Tibial artery (tissue), 4 donors: ENCODE results near the gene DHTKD1.

Experiments
- DNase-seq, 2 donors: peaks; one replicate each; pipeline ENCODE4 v3.0.0-alpha.2; 2019
- H3K27ac ChIP-seq, 2 donors: fragments of 200-600 bp; sonication (generic) in 1 of 2; 1 replicate in 1 of 2; 2 replicates in 1 of 2; pipeline ENCODE4 v1.5.1; 2018 to 2019; ENCODE audit warnings: mild to moderate bottlenecking in 1 of 2
- H3K27me3 ChIP-seq, 2 donors: fragments of 200-600 bp; sonication (generic) in 1 of 2; one replicate each; pipeline versions ENCODE4 v1.5.1 to v1.6.0; 2016 to 2019
- H3K36me3 ChIP-seq, 3 donors: fragments of 200-600 bp; sonication (generic) in 2 of 3; one replicate each; pipeline ENCODE4 v1.5.1; 2016 to 2019; ENCODE audit warnings: mild to moderate bottlenecking in 2 of 3
- H3K4me1 ChIP-seq, 4 donors: fragments of 200-600 bp; sonication (generic) in 2 of 4; 1 replicate in 3 of 4; 2 replicates in 1 of 4; pipeline ENCODE4 v1.5.1; 2016 to 2019
- H3K4me3 ChIP-seq, 2 donors: fragments of 200-600 bp; sonication (generic) in 1 of 2; 1 replicate in 1 of 2; 2 replicates in 1 of 2; pipeline ENCODE4 v1.5.1; 2018 to 2019; ENCODE audit warnings: mild to moderate bottlenecking in 2 of 2
- H3K9me3 ChIP-seq, 3 donors: fragments of 200-600 bp; sonication (generic) in 1 of 3; one replicate each; pipeline ENCODE4 v1.5.1; 2016 to 2019
- intact Hi-C: fragments of 100-400 bp; cut with DNase I; formaldehyde crosslinking; loops from one replicate; pipeline ENCODE4 v1.15.0; 2023; ENCODE audit warnings: low total_unique reads
- TF ChIP-seq, protein P1 (sequence below), 2 experiments: fragments of 200-600 bp in 1 of 2; fragments of 450-650 bp in 1 of 2; IDR thresholded peaks; one replicate each; pipeline ENCODE4 v1.5.1; 2017 to 2019; ENCODE audit warnings: antibody characterized with exemption in 2 of 2, mild to moderate bottlenecking in 1 of 2, moderate library complexity in 1 of 2

The DHTKD1 gene

DNA sequence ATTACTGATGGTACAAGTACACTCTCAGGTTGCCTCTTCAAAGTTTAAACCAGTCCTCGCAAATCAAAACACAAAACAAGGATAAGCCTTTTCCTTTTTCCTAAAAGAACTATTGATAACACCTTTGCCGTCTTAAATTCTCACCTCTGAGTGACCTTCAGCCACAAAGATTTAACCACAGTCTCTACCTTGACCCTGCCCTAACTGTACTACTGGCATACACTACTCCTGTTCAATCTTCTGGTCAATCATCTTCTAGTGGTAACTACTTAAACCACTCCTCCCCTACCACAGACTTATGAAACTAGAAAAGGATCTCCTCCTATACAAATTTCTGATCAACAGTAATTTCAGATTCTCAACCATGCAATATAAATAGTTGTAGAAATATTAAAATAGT lies 41.2 kb upstream of the DHTKD1 start:
- no peak overlapping the region for H3K4me3 ChIP-seq
- intact Hi-C loops: no loop called here
- TF ChIP-seq, protein P1, sequence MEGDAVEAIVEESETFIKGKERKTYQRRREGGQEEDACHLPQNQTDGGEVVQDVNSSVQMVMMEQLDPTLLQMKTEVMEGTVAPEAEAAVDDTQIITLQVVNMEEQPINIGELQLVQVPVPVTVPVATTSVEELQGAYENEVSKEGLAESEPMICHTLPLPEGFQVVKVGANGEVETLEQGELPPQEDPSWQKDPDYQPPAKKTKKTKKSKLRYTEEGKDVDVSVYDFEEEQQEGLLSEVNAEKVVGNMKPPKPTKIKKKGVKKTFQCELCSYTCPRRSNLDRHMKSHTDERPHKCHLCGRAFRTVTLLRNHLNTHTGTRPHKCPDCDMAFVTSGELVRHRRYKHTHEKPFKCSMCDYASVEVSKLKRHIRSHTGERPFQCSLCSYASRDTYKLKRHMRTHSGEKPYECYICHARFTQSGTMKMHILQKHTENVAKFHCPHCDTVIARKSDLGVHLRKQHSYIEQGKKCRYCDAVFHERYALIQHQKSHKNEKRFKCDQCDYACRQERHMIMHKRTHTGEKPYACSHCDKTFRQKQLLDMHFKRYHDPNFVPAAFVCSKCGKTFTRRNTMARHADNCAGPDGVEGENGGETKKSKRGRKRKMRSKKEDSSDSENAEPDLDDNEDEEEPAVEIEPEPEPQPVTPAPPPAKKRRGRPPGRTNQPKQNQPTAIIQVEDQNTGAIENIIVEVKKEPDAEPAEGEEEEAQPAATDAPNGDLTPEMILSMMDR (IDR thresholded peaks at IDR 0.05): no peak

DNA sequence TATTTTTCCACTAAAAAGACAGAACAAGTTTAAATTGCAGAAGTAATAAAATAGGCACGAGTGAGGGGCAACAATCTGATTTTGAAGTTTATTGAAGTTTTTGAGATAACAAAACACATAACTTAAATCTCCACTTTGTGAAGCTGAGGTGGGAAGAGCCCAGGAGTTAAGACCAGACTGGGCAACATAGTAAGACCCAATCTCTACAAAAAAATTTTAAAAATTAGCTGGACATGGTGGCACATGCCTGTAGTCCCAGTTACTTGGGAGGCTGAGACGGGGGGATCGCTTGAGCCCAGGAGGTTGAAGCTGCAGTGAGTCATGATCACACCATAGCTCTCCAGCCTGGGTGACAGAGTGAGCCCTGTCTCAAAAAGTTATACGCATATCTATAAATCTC lies 37.4 kb upstream of the DHTKD1 start:
- no peak for DNase-seq
- intact Hi-C loops: no loop called here
- TF ChIP-seq, protein P1 (IDR thresholded peaks at IDR 0.05): no peak
- Histone ChIP-seq H3K36me3 (peaks cover 40 to 66% (median 46%) of the 10 kb centered on the region in 3 donors), H3K4me1 (peaks cover 0 to 5% (median 0%) of the 10 kb centered on the region in 4 donors), H3K27ac (no peak overlapping the region), H3K27me3 (no peaks in the 10 kb centered on the region), H3K4me3 (no peak overlapping the region), H3K9me3 (no peaks in the 10 kb centered on the region)

More for the DNA sequence above, 41.2 kb upstream of the DHTKD1 start:
- peaks cover 0 to 5% (median 0%) of the 10 kb centered on the region in 4 donors for H3K4me1 ChIP-seq
- H3K9me3 ChIP-seq: no peaks in the 10 kb centered on the region
- H3K36me3 ChIP-seq: peaks cover 23 to 41% (median 31%) of the 10 kb centered on the region in 3 donors
- no peak for DNase-seq
- no peaks in the 10 kb centered on the region for H3K27me3 ChIP-seq
- H3K27ac ChIP-seq: no peak overlapping the region

DNA sequence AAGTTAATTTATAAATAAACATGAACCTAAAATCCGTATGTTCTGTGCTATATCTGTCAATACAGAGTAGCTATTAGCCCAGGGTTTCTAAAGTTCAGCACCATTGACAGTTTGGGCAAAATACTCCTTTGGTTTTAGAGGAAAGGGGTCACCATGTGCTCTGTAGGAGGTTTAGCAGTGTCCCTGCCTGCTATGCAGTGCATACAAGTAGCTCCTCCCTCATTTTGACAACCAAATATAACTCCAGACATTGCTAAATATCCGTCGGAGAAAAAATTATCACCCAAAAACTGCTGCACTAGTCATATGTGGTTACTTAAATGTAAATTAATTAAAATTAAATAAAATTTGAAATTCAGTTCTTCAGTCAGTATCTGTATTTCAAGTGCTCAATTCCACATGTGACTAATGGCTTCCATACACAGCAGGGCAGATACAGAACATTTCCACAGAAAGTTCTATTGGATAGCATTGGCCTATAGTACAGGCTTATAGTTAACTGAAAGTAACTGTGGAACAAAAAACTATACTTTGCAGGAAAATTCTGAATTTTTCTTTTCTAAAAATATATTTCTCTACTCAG lies 32.6 kb upstream of the DHTKD1 start:
- Histone ChIP-seq H3K4me1 (peaks cover 0 to 13% (median 2%) of the 10 kb centered on the region in 4 donors), H3K9me3 (no peaks in the 10 kb centered on the region), H3K4me3 (no peak overlapping the region), H3K27me3 (no peaks in the 10 kb centered on the region), H3K36me3 (peaks cover 21 to 37% (median 23%) of the 10 kb centered on the region in 3 donors), H3K27ac (no peak overlapping the region)
- intact Hi-C loops: no loop called here
- DNase-seq: no peak
- TF ChIP-seq, protein P1 (IDR thresholded peaks at IDR 0.05): no peak

DNA sequence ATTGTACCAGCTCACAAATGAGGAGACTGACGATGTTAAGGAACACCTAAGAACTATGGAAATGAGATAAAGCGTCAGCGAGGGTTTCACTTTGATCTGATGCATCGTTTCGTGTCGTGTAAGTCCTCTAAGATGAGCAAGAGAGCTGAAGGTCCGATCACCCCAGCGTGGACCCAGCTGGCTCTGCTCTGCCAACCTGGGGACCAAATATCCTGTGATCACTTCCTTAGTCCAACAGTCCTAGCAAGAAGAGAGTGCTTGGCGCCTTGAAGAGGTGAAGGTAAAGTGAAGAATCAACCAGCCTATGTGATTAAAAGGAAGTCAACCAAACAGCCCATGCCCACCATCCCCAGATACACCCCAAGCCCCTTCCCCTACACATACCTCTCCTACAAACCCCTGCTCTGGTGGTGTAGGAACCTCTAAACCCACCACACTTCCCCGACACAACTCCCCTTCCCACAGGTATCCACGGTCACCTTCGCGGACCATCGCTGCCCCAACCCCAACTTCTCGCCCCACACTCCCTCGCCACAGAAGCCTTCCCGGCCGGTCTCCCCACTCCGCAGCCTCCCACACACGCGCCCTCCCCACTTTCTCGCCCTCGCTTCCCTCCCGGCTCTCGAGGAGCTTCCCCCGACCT lies 26.9 kb upstream of the DHTKD1 start:
- TF ChIP-seq, protein P1 (IDR thresholded peaks at IDR 0.05): no peak
- no peak for DNase-seq
- H3K4me3 ChIP-seq: peak overlapping the region; percentile 80 to 98

DNA sequence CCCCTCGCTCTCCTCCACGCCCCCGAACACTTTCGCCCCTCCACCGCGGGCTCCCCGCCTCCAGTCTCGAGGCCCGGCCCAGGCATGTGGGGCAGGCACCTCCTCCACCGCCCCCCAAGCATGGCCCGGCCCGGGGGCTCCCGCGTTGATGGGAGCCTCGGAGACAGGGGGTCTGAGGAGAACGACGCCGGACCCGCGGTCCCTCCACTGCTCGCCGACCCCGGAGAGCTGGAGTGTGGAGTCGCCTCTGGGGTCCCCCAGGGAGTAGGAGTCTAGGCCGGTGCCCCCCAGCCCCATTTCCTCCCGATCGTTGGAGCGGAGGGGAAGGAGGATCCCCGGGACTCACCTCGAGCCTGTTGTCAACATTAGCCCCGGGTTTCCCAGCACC lies 26.4 kb upstream of the DHTKD1 start:
- Histone ChIP-seq H3K9me3 (no peaks in the 10 kb centered on the region), H3K27me3 (no peaks in the 10 kb centered on the region), H3K36me3 (no peaks in the 10 kb centered on the region), H3K27ac (peak overlapping the region; percentile 88 to 93), H3K4me1 (peaks cover 0 to 19% (median 5%) of the 10 kb centered on the region in 4 donors), H3K4me3 (peak overlapping the region; percentile 80 to 98)
- TF ChIP-seq, protein P1 (IDR thresholded peaks at IDR 0.05): no peak
- no peak for DNase-seq
- intact Hi-C loops: no loop called here

More for the DNA sequence above, 26.9 kb upstream of the DHTKD1 start:
- no peaks in the 10 kb centered on the region for H3K27me3 ChIP-seq
- H3K27ac ChIP-seq: peak overlapping the region; percentile 88 to 93
- intact Hi-C loops: no loop called here
- no peaks in the 10 kb centered on the region for H3K9me3 ChIP-seq
- H3K36me3 ChIP-seq: no peaks in the 10 kb centered on the region
- peaks cover 0 to 19% (median 5%) of the 10 kb centered on the region in 4 donors for H3K4me1 ChIP-seq
